Skin epidermis (tissue), 12 donors: ENCODE data around the gene CEL.
"Not testable (repeated sequence)": the region's sequence is repeated elsewhere in the genome, so short reads cannot be mapped to it uniquely, and the experiment has no call there.

Source experiments
- H3K27ac ChIP-seq, 21 experiments: fragments of 200-600 bp; sonication (generic) in 11 of 21; one replicate each; pipeline ENCODE4 v1.5.0; 2020; ENCODE audit warnings: mild to moderate bottlenecking in 3 of 21, inconsistent platforms in 2 of 21, moderate library complexity in 2 of 21
- H3K4me3 ChIP-seq, 7 experiments: fragments of 200-600 bp; sonication (generic) in 2 of 7; one replicate each; pipeline ENCODE4 v1.5.0; 2020; ENCODE audit warnings: inconsistent platforms in 2 of 7, mild to moderate bottlenecking in 2 of 7, moderate library complexity in 1 of 7

CEL gene

DNA sequence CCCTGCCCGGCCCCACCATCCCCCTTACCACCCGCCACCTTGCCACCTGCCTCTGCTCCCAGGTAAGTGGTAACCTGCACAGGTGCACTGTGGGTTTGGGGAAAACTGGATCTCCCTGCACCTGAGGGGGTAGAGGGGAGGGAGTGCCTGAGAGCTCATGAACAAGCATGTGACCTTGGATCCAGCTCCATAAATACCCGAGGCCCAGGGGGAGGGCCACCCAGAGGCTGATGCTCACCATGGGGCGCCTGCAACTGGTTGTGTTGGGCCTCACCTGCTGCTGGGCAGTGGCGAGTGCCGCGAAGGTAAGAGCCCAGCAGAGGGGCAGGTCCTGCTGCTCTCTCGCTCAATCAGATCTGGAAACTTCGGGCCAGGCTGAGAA lies at the start of gene CEL:
Gene CEL (plus strand): TSS at position 218 of the 382 bp plus-strand sequence. CDS start 22 bp downstream, at position 240.
- H3K4me3 ChIP-seq, result not testable (repeated sequence)
- H3K27ac ChIP-seq, result peak within 1 kb of the TSS in 5 of 21 experiments; percentile 3 to 35 (median 18)

DNA sequence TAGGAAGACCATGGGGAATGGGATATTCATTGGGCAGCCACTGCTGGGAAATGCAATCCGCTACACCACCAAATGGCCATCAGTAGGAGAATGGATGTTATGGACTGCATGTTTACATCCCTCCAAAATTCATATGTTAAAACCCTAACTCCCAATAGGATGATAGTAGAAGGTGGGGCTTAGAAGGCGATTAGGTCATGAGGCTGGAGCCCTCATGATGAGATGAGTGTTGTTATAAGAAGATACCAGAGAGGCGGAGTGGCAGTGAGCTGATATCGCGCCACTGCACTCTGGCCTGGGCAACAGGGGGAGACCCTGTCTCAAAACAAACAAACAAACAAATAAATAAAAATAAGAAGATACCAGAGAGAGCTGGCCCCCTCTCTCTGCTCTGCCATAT lies 47.1 kb upstream of the CEL start:
- no peak overlapping the region for H3K4me3 ChIP-seq
- no peak overlapping the region for H3K27ac ChIP-seq

DNA sequence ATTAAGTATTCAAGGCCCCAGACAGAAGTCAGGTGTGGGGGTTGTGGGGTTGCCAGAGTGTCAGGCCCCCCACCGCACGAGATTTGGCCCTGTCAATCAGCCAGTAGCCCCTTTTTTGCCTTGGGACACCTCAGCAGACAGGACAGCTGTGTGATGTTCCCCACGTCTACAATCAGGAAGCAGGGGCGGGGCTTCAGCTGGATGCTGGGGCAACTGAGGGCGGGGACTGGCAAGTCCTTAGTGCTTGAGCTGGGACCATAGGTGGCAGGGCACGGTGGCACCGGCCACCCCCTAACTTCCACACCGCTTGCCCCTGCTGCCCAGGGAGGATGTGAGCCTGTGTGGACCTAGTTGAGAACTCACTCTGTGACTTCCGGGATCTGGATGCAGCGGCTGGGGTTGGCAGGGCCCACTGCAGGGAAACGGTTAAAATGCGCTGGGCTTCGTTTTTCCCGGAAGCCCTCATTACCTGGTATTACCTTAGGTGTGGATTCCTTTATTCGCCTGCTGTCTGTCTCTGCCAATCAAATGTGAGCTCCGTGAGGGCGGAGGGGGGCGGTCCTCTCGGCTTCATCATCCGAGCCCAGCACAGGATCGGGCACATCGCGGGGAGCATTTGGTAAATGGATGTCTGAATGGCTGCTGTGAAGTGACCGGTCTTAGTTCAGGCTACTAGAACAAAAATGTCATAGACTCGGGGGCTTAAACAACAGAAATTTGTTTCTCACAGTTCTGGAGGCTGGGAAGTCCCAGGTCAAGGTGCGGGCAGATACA lies 38.5 kb upstream of the CEL start:
- Histone ChIP-seq H3K4me3 (no peak overlapping the region), H3K27ac (no peak overlapping the region)

DNA sequence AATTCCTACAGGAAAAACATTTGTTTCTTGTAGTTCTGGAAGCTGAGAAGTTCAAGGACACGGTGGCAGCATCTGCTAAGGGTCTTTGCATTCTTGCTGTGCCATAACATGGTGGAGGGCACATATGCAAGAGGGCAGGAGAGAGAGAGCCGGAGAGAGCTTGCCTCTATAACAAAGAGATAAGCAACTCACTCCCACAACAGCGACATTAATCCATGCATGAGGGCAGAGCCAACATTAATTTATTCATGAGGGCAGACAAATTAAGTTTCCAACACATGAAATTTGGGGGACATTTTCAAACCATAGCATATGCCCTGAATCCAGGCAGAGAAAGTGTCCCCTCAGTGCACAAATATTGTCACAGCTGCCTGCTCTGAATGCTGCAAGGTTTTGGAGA lies 35.4 kb upstream of the CEL start:
- Histone ChIP-seq H3K4me3 (no peak overlapping the region), H3K27ac (no peak overlapping the region)

DNA sequence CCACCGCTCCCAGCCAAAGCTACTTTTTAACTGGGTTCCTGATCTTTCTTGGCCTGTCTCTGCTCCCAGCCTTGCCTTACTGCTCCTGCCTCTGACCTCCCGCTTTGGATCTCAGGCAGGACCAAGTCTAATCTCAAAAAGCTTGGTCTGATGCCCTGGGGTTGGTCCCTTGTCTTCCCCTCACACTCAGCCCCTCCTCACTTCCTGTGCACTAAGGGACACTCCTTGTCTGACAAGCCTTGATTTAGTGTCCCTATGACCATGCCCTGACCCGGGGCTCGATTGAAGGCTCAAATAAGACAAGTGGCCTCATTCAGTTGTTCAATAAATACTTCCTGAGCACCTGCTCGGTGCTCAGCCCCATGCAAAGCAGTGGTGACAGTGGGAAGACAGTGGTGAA lies 34.6 kb upstream of the CEL start:
- Histone ChIP-seq H3K4me3 (no peak overlapping the region), H3K27ac (no peak overlapping the region)

DNA sequence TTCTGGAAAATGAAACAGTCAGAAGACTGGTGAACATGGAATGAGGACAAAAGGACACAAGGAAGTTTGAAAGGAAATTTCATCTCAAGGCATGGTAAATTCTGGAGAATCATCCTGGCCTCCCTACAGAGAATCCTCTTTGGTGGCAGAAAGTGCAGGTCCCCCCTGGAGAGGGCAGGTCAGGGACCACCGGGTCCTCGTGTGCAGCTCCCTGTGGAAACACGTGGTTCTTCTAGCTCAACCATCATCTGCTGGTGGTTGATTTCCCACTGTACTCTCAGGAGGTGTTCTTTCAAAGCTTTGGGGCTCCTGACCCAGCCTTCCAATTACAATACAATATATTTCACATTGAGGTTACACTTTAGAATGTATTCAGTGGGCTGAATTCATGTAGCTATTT lies 33.6 kb upstream of the CEL start:
- Histone ChIP-seq H3K27ac (no peak overlapping the region), H3K4me3 (no peak overlapping the region)

DNA sequence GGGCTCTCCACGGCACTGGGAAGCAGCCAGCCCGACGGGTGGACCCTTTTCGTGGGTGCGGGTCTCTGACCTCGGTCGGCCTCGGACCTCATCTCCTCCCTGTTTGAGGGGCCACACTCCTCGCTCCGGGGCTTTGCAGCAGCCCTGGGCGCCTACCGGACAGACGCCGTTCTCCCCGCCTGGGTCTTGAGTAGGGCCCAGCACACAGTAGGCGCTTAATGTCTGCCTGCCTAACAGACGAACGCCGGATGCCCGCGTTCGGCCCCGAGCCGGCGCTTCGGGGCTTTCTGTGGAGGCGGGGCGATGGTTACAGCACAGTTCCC lies 31.8 kb upstream of the CEL start:
- Histone ChIP-seq H3K4me3 (peak overlapping the region; percentile 73 to 94 (median 84)), H3K27ac (peak overlapping the region; percentile 66 to 97 (median 92))

DNA sequence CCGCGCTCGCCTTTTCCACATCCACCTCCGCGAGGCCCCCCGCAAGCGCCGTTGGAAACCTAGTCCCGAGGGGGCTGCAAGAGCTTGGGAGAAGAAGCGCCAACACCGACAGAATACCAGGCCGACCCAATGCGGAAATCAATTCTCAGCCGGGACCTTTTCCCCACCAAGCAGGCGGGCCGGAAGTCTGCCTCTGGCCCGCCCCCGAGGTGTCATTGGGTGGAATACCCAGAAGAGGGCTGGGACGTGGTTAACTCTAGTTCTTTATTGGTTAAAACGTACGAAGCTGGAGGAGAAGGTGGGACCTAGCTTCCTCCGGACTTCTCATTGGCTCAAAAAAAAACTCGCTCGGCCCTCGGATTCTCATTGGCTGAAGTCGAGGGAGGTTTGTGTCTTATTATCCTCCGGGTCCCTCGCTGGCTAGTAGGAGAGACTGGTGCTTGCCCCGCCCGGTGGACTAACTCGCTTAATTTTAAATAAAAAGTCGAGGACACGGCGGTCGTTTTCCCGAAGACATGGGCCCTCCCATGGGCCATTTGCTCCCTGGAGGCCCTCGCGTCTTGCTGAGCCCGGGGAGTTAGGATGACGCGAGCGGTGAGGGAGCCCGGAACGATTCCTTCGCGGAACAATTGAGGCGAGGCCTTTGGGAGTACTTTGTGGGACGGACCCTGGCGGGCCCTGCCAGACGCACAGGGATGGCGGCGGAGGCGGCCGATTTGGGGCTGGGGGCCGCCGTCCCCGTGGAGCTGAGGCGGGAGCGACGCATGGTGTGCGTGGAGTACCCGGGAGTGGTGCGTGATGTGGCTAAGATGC lies 31.3 kb upstream of the CEL start, which contains the start of gene GTF3C5:
Gene GTF3C5 (plus strand): TSS at position 681 of the 813 bp plus-strand sequence. CDS start 15 bp downstream, at position 696.
- H3K4me3 ChIP-seq, result peak within 1 kb of the TSS; percentile 73 to 94 (median 84)
- H3K27ac ChIP-seq, result peak within 1 kb of the TSS; percentile 66 to 97 (median 92)

DNA sequence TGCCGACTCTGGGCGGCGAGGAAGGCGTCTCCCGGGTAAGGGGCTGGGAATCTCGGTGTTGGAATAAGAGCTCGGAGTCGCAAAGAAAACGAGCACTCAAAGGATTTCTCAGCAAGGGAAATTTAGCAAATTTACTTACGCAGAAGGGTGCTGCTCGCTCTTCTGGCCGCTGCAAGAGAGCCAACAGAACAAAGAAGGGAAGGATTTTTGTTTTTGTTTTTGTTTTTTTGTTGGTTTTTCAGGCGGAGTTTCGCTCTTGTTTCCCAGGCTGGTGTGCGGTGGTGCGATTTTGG lies 30.7 kb upstream of the CEL start:
- Histone ChIP-seq H3K27ac (peak overlapping the region; percentile 10 to 97 (median 90)), H3K4me3 (peak overlapping the region; percentile 73 to 94 (median 84))

DNA sequence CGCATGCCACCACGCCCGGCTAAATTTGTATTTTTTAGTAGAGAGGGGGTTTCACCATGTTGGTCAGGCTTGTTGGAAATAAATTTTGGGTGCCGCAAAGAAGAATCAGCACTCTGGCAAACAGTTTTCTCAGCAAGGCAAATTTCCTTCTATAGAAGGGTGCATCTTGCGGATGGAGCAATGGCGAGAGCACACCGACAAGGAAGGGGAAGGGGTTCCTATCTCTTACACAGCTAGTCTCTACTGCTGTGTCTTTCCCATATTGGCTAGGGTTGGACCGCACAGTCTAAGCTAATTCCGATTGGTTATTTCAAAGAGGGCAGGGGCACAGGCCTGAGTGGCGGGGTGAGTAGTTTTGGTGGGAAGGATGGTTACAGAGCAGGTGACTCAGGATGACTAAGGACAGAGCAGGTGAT lies 30.3 kb upstream of the CEL start:
- Histone ChIP-seq H3K27ac (peak overlapping the region in 19 of 21 experiments; percentile 79 to 97 (median 90)), H3K4me3 (peak overlapping the region; percentile 73 to 94 (median 84))

DNA sequence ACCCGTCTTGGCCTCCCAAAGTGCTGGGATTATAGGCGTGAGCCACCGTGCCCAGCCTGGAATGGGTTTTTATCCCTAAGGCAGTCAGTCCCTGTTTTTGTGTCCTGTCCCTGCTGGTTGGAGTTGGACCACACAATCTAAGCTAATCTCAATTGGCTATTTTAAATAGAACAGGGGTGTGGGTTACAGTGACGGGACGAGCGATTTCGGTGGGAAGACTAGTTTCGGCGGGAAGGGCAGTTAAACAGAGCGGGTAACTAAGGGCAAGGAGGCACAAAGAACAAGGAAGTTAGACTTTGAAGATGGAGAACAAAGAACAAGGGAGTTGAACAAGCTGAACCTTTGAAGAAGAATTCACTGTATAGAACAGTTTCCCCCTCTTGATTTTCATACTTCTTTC lies 29.6 kb upstream of the CEL start:
- H3K4me3 ChIP-seq, result peak overlapping the region in 1 of 7 experiments; percentile 17
- H3K27ac ChIP-seq, result peak overlapping the region in 1 of 21 experiments; percentile 90

DNA sequence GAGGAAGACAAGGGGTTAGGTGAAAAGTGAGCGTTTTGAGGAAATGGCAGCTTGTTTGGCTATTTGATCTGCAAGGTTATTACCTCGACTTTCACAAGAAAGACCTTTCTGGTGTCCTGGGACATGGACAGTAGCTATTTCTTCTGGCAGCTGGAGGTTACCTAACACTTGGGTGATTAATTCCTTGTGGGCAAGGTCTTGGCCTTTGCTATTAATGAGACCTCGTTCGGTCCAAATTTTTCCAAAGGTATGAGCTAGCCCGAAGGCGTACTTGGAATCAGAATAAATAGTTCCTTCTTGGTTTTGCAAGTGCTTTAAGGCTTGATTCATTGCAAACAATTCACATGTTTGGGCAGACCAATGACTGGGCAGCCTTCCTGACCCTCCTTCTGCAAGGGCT lies 26.1 kb upstream of the CEL start:
- H3K27ac ChIP-seq, result no peak overlapping the region
- no peak overlapping the region for H3K4me3 ChIP-seq

DNA sequence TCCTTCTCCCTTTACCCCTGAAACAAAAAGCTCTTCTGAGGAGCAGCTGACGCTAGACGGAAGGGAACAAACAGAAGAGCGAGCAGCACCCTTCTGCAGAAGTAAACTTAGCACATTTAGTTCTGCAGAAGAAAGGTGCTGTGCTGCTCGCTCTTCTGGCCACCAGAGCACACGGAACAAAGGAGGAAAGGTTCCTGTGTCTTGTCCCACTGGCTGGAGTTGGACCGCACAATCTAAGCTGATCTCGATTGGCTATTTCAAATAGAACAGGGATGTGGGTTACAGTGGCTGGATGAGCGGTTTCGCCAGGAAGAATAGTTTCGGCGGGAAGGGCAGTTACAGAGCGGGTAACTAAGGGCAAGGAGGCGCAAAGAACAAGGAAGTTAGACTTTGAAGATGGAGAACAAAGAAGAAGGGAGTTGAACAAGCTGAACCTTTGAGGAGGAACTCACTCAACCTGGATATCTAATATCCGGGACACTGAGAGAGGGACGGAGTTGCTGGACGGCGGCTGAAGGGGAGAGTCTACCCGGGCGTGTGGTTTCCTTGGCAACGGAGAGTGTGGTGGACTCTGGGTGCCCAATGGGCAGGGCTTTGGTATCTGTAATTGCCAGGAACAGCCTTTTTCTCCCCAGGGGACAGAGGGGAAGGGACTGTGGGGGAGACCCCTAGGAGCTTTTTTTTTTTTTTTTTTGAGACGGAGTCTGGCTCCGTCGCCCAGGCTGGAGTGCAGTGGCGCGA lies 23.8 kb upstream of the CEL start:
- H3K27ac ChIP-seq, result no peak overlapping the region
- H3K4me3 ChIP-seq, result no peak overlapping the region

DNA sequence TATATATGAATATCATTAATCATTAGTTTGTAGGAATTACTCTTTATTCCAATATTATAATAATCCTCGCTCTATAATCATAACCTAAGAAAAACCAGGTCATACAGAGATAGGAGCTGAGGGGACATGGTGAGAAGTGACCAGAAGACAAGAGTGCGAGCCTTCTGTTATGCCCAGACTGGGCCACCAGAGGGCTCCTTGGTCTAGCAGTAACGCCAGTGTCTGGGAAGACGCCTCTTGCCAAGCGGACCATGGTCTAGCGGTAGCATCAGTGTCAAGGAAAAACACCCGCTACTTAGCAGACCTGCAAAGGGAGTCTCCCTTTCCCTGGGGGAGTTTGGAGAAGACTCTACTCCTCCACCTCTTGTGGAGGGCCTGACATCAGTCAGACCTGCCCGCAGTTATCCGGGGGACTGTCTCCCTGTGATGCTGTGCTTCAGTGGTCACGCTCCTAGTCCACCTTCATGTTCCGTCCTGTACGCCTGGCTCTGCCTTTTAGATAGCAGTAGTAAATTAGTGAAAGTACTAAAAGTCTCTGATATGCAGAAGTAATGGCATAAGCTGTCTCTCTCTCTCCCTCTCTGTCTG lies 20.8 kb upstream of the CEL start:
- not testable (repeated sequence) for H3K27ac ChIP-seq, H3K4me3 ChIP-seq

DNA sequence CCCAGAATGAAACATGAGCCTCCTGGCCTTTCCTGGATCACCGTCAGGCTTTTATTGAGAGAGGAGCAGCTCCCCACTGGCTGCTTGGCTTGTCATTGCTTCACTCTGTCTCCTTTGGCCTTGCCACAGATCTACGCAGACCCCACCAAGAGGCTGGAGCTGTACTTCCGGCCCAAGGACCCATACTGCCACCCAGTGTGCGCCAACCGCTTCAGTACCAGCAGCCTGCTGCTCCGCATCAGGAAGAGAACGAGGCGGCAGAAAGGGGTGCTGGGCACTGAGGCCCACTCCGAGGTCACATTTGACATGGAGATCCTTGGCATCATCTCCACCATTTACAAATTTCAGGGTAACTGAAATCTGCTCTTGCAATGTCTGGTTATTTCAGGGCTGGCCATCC lies 19.8 kb upstream of the CEL start:
- Histone ChIP-seq H3K4me3 (no peak overlapping the region), H3K27ac (no peak overlapping the region)

DNA sequence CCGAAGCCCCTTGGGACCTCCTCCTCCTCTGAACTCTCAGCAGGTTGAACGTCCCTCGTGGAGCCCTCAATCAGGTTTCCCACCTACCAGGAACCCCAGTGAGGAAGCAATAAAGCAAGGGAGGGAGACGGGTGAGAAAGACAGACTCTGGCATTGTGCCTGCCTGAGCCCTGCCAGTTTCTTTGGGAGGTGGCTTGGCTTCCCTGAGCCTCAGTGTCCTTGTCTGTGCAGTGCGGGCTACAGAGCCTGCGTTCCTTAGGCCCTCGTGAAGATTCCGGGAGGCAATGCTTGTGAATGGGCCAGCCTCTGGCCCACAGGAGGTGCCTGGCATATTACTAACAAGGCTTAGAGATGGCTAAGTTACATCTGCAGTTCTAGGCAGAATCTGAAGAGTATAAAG lies 19.1 kb upstream of the CEL start:
- Histone ChIP-seq H3K4me3 (no peak overlapping the region), H3K27ac (no peak overlapping the region)

DNA sequence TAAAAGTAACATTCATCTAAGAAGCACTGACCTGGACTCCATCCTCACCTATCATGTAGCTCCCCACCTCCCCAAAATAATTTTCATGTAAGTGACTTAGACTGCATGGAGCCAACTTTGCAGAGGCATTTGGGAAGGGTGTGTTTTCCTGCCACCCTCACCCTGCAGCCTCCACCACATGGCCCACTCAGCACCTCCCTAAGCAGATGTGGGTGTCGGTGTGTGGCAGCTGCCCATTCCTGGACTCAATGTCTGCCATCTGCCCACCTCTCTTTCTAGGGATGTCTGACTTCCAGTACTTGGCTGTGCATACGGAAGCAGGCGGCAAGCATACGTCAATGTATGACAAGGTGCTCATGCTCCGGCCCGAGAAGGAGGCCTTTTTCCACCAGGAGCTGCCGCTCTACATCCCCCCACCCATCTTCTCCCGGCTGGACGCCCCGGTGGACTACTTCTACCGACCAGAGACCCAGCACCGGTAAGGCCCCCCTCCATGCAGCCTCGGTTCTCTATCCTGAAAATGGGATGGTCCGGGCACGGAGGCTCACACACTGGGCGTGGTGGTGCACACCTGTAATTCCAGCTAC lies 18.2 kb upstream of the CEL start:
- Histone ChIP-seq H3K4me3 (no peak overlapping the region), H3K27ac (no peak overlapping the region)

DNA sequence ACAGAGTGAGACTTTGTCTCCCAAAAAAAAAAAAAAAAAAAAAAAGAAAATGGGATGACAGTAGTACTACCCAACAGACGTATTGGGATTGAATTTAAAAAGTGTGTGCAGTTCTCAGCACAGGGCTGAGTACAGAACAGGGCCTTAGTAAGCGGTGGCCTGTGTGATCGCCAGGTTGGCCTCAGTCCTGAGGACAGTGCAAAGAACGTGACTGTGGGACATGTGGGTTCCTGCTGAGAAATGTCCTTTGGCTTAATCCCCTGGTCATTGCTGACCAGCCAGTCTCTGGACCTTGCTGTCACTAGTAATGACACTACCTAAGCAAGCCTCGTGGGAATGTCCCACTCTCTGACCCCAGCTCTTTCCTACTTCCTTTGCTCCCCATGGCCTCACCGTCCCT lies 17.7 kb upstream of the CEL start:
- no peak overlapping the region for H3K4me3 ChIP-seq
- H3K27ac ChIP-seq, result no peak overlapping the region

DNA sequence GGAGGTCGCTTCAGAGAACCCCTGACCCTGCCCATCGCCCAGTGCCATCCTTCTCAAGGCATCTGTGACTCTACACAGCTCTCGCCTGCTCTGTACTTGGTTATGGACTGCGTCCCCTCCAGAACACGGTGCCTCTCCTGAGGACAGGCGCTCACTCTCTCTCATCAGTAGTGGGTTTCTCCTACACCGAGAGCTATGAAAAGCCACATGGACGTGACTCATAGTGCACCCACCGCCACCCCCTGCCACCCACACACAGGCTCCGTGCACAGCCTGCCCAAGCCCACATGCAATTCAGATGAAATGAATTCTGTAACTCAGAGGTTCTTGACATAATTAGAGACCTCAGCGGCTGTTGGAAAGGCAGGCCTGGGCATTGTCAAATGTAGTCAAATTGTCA lies 17.1 kb upstream of the CEL start:
- H3K4me3 ChIP-seq, result no peak overlapping the region
- H3K27ac ChIP-seq, result no peak overlapping the region

DNA sequence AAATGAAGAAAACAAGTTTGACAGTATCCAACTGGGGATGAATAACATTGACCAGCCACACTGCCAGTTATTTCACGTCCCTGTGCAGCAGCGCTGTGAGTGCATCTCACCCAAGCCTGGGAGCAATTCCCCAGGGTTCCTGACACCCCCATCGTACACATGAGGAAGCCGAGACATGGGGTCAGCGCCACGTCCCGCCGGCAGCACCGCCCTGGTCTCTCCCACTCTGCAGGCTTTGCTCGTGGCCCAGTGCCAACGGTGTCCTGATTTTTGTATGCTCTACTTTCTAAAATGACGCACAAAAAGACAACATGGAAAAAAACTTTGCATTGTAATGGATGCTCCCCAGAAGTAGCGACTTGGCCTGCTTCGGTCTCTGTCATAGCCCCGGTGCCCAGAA lies 16.6 kb upstream of the CEL start:
- Histone ChIP-seq H3K27ac (no peak overlapping the region), H3K4me3 (no peak overlapping the region)
